H1 (cell line): ENCODE results near the gene CUX1. TPM values are rescaled to one million over a fixed set of nuclear protein-coding genes. Genes with fewer than 3 reads are reported as not detected.

Experiments
- CHD7 ChIP-seq: fragments of 300-600 bp; sonication (generic); IDR thresholded peaks from 2 replicates; pipeline ENCODE4 v1.7.1; 2012; ENCODE audit warnings: low read length, moderate library complexity, mild to moderate bottlenecking, inconsistent platforms; ENCODE audit not compliant: insufficient replicate concordance
- JUND ChIP-seq: IDR thresholded peaks from 2 replicates; pipeline ENCODE4 v1.6.1; 2011; ENCODE audit warnings: mild to moderate bottlenecking, improper control_type of control experiment, low read length
- KDM4A ChIP-seq: IDR thresholded peaks from one replicate; pipeline ENCODE4 v1.7.1; 2012; ENCODE audit warnings: low read depth, mild to moderate bottlenecking, moderate library complexity, low read length, inconsistent platforms; ENCODE audit not compliant: severe bottlenecking
- POLR2AphosphoS5 ChIP-seq: IDR thresholded peaks from 2 replicates; pipeline ENCODE4 v1.6.1; 2011; ENCODE audit warnings: low read depth, low read length
- SP2 ChIP-seq: IDR thresholded peaks from 2 replicates; pipeline ENCODE4 v1.6.1; 2012; ENCODE audit warnings: mild to moderate bottlenecking, low read length, inconsistent platforms
- polyA plus RNA-seq, 7 experiments: library from polyadenylated mRNA; depleted of rRNA in 3 of 7; stranded (reverse) in 5 of 7; unstranded in 2 of 7; fragments of >200 nt in 5 of 7; fragments of 200-250 nt in 2 of 7; gene quantifications; 1 replicate in 5 of 7; 2 replicates in 1 of 7; 4 replicates in 1 of 7; pipeline versions ENCODE4 v1.2.1 to v1.2.3, GENCODE V29; 2011 to 2013; ENCODE audit warnings: missing spikeins in 2 of 7, mixed read lengths in 2 of 7
- total RNA-seq: library from RNA; stranded (reverse); fragmentation: NEBNext Ultra II Directional; extraction: Animal tissue kit (Norgen Biotek cat#: 25700); gene quantifications from 2 replicates; pipeline ENCODE4 v1.2.1, GENCODE V29; 2021

CUX1 gene
- total and polyA plus RNA-seq, 2 of the 8 experiments (the other 6 are each of a cell fraction or from before 2014, with no cell fraction given) = 21.6 to 65.9 TPM

- no peak for TF ChIP-seq CHD7
- no peak for TF ChIP-seq JUND
- no peak for TF ChIP-seq KDM4A
- TF ChIP-seq POLR2AphosphoS5 = no peak
- no peak for TF ChIP-seq SP2
These were observed 86.6 kb downstream of the CUX1 start (continued) for GRCh38 chr7:101904019-101904418.
